OCI-M2 (cell line): ENCODE measurements around the gene HOXD4.

Experiments
- DNase-seq: peaks from one replicate; lab custom pipeline; 2025; ENCODE audit not compliant: unreplicated experiment; lab: John Stamatoyannopoulos, UW

Gene HOXD4

GRCh38 chr2:176139661-176140512 is 11.5 kb upstream of the HOXD4 start:
- DNase-seq, result no peak

- no peak for DNase-seq
Observed at GRCh38 chr2:176140513-176141317, 10.6 kb upstream of the HOXD4 start.

GRCh38 chr2:176142281-176142680 is 9.1 kb upstream of the HOXD4 start:
- no peak for DNase-seq

- DNase-seq, result no peak
Observed at GRCh38 chr2:176145085-176145969, 6.0 kb upstream of the HOXD4 start.

- DNase-seq, result no peak
Observed at GRCh38 chr2:176146101-176146500, 5.2 kb upstream of the HOXD4 start.

- DNase-seq, result no peak
Observed at GRCh38 chr2:176146645-176147044, 4.7 kb upstream of the HOXD4 start.

GRCh38 chr2:176147210-176147799 is 4.0 kb upstream of the HOXD4 start:
- no peak for DNase-seq

GRCh38 chr2:176147800-176148496 is 3.4 kb upstream of the HOXD4 start:
- no peak for DNase-seq

- no peak for DNase-seq
Observed at GRCh38 chr2:176148751-176149421, 2.5 kb upstream of the HOXD4 start.

- no peak for DNase-seq
Observed at GRCh38 chr2:176149481-176149938, 1.8 kb upstream of the HOXD4 start.

- DNase-seq, result no peak
Observed at GRCh38 chr2:176149939-176150583, 1.3 kb upstream of the HOXD4 start.

GRCh38 chr2:176150584-176151441 is 537 bp upstream of the HOXD4 start:
- no peak for DNase-seq

- no peak for DNase-seq
Observed at GRCh38 chr2:176152350-176153181, 1.2 kb downstream of the HOXD4 start.

GRCh38 chr2:176154576-176155252 is 3.4 kb downstream of the HOXD4 start:
- DNase-seq, result no peak

GRCh38 chr2:176155356-176156044 is 4.2 kb downstream of the HOXD4 start:
- no peak for DNase-seq

GRCh38 chr2:176156301-176156806 is 5.0 kb downstream of the HOXD4 start:
- DNase-seq, result no peak
